SK-N-SH treated with all-trans-retinoic acid at 6 μM for 48 hours (cell line): ENCODE results near the gene RBM38.

ENCODE experiments used
- ATAC-seq: fragments of 200-7000 bp; cut with Tn5 transposase; 3 replicates; pipeline ENCODE4 v1.9.1; 2020; ENCODE audit warnings: mild to moderate bottlenecking, moderate library complexity
- ARNTL ChIP-seq: fragments of 450-650 bp; formaldehyde crosslinking; IDR thresholded peaks from 2 replicates; pipeline ENCODE4 v1.5.0; 2020; ENCODE audit warnings: low read depth, mild to moderate bottlenecking, moderate library complexity, borderline replicate concordance
- BACH2 ChIP-seq: fragments of 250-450 bp; sonication (Bioruptor Pico); IDR thresholded peaks from 2 replicates; pipeline ENCODE4 v1.9.0; 2021; ENCODE audit warnings: mild to moderate bottlenecking, borderline replicate concordance
- CREB5 ChIP-seq: fragments of 250-450 bp; sonication (Bioruptor Pico); IDR thresholded peaks from 2 replicates; pipeline ENCODE4 v1.5.1; 2020; ENCODE audit warnings: low read depth, mild to moderate bottlenecking, moderate library complexity
- CSDC2 ChIP-seq: fragments of 250-450 bp; sonication (Bioruptor Pico); IDR thresholded peaks from 2 replicates; pipeline ENCODE4 v1.5.0; 2020; ENCODE audit warnings: mild to moderate bottlenecking, moderate library complexity
- ESRRG ChIP-seq: fragments of 250-450 bp; sonication (Bioruptor Pico); IDR thresholded peaks from 2 replicates; pipeline ENCODE4 v1.6.1; 2021; ENCODE audit warnings: mild to moderate bottlenecking
- GLIS3 ChIP-seq: fragments of 250-450 bp; sonication (Bioruptor Pico); IDR thresholded peaks from 2 replicates; pipeline ENCODE4 v1.5.0; 2020; ENCODE audit warnings: mild to moderate bottlenecking, moderate library complexity
- ISL1 ChIP-seq: fragments of 250-450 bp; sonication (Bioruptor Pico); IDR thresholded peaks from 2 replicates; pipeline ENCODE4 v2.1.2; 2022; ENCODE audit warnings: mild to moderate bottlenecking, moderate library complexity
- OSR1 ChIP-seq: fragments of 250-450 bp; sonication (Bioruptor Pico); IDR thresholded peaks from 2 replicates; pipeline ENCODE4 v1.8.0; 2022; ENCODE audit warnings: moderate library complexity, mild to moderate bottlenecking, inconsistent platforms
- POU6F1 ChIP-seq: fragments of 250-450 bp; sonication (Bioruptor Pico); IDR thresholded peaks from 2 replicates; pipeline ENCODE4 v1.8.0; 2021; ENCODE audit warnings: low read depth, mild to moderate bottlenecking, moderate library complexity, borderline replicate concordance
- PPARA ChIP-seq: fragments of 250-450 bp; sonication (Bioruptor Pico); IDR thresholded peaks from 2 replicates; pipeline ENCODE4 v1.5.0; 2020; ENCODE audit warnings: mild to moderate bottlenecking, borderline replicate concordance
- TCF4 ChIP-seq: fragments of 250-450 bp; sonication (Bioruptor Pico); IDR thresholded peaks from 2 replicates; pipeline ENCODE4 v1.8.0; 2021; ENCODE audit warnings: mild to moderate bottlenecking, moderate library complexity, borderline replicate concordance
- TOX ChIP-seq: fragments of 250-450 bp; sonication (Bioruptor Pico); IDR thresholded peaks from 2 replicates; pipeline ENCODE4 v1.8.0; 2021; ENCODE audit warnings: mild to moderate bottlenecking, moderate library complexity, borderline replicate concordance
- ZC3H10 ChIP-seq: fragments of 250-450 bp; sonication (Bioruptor Pico); IDR thresholded peaks from 2 replicates; pipeline ENCODE4 v1.5.1; 2021; ENCODE audit warnings: mild to moderate bottlenecking, moderate library complexity
- ZFP3 ChIP-seq: fragments of 250-450 bp; sonication (Bioruptor Pico); IDR thresholded peaks from 2 replicates; pipeline ENCODE4 v1.5.0; 2020; ENCODE audit warnings: mild to moderate bottlenecking, moderate library complexity
- ZFP30 ChIP-seq: fragments of 450-650 bp; formaldehyde crosslinking; IDR thresholded peaks from 2 replicates; pipeline ENCODE4 v1.5.0; 2022; ENCODE audit warnings: mild to moderate bottlenecking, moderate library complexity
- ZNF8 ChIP-seq: fragments of 450-650 bp; formaldehyde crosslinking; IDR thresholded peaks from 2 replicates; pipeline ENCODE4 v1.5.0; 2020; ENCODE audit warnings: mild to moderate bottlenecking, moderate library complexity
- TF ChIP-seq, protein P1 (sequence below): fragments of 250-450 bp; sonication (Bioruptor Pico); IDR thresholded peaks from 2 replicates; pipeline ENCODE4 v1.5.0; 2020; ENCODE audit warnings: mild to moderate bottlenecking, moderate library complexity
- TF ChIP-seq, protein P2 (sequence below): fragments of 250-450 bp; sonication (Bioruptor Pico); IDR thresholded peaks from 2 replicates; pipeline ENCODE4 v1.5.1; 2021; ENCODE audit warnings: mild to moderate bottlenecking, moderate library complexity
- TF ChIP-seq, protein P3 (sequence below): fragments of 250-450 bp; sonication (Bioruptor Pico); IDR thresholded peaks from 2 replicates; pipeline ENCODE4 v1.8.0; 2020; ENCODE audit warnings: mild to moderate bottlenecking, moderate library complexity, borderline replicate concordance

RBM38 gene

GRCh38 chr20:57428324-57429158 lies 37.3 kb downstream of the RBM38 start:
- TF ChIP-seq POU6F1 (CRISPR knock-in tag) (no peak), ZFP30 (no peak), TOX (CRISPR knock-in tag) (no peak), ESRRG (CRISPR knock-in tag) (no peak), CSDC2 (CRISPR knock-in tag) (no peak), ISL1 (CRISPR knock-in tag) (no peak), BACH2 (no peak), ARNTL (CRISPR knock-in tag) (no peak), CREB5 (no peak), TCF4 (CRISPR knock-in tag) (no peak), ZC3H10 (no peak)
- TF ChIP-seq, protein P1, sequence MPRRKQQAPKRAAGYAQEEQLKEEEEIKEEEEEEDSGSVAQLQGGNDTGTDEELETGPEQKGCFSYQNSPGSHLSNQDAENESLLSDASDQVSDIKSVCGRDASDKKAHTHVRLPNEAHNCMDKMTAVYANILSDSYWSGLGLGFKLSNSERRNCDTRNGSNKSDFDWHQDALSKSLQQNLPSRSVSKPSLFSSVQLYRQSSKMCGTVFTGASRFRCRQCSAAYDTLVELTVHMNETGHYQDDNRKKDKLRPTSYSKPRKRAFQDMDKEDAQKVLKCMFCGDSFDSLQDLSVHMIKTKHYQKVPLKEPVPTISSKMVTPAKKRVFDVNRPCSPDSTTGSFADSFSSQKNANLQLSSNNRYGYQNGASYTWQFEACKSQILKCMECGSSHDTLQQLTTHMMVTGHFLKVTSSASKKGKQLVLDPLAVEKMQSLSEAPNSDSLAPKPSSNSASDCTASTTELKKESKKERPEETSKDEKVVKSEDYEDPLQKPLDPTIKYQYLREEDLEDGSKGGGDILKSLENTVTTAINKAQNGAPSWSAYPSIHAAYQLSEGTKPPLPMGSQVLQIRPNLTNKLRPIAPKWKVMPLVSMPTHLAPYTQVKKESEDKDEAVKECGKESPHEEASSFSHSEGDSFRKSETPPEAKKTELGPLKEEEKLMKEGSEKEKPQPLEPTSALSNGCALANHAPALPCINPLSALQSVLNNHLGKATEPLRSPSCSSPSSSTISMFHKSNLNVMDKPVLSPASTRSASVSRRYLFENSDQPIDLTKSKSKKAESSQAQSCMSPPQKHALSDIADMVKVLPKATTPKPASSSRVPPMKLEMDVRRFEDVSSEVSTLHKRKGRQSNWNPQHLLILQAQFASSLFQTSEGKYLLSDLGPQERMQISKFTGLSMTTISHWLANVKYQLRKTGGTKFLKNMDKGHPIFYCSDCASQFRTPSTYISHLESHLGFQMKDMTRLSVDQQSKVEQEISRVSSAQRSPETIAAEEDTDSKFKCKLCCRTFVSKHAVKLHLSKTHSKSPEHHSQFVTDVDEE (CRISPR knock-in tag): no peak
- TF ChIP-seq, protein P2, sequence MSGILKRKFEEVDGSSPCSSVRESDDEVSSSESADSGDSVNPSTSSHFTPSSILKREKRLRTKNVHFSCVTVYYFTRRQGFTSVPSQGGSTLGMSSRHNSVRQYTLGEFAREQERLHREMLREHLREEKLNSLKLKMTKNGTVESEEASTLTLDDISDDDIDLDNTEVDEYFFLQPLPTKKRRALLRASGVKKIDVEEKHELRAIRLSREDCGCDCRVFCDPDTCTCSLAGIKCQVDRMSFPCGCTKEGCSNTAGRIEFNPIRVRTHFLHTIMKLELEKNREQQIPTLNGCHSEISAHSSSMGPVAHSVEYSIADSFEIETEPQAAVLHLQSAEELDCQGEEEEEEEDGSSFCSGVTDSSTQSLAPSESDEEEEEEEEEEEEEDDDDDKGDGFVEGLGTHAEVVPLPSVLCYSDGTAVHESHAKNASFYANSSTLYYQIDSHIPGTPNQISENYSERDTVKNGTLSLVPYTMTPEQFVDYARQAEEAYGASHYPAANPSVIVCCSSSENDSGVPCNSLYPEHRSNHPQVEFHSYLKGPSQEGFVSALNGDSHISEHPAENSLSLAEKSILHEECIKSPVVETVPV (CRISPR knock-in tag): no peak
- no peak for ATAC-seq

- TF ChIP-seq ISL1 (CRISPR knock-in tag) (no peak), PPARA (CRISPR knock-in tag) (no peak), POU6F1 (CRISPR knock-in tag) (no peak), ZC3H10 (no peak), ZNF8 (CRISPR knock-in tag) (no peak), CREB5 (no peak), TOX (CRISPR knock-in tag) (no peak), GLIS3 (CRISPR knock-in tag) (no peak), ZFP3 (CRISPR knock-in tag) (no peak), TCF4 (CRISPR knock-in tag) (no peak), OSR1 (no peak)
- TF ChIP-seq, protein P3, sequence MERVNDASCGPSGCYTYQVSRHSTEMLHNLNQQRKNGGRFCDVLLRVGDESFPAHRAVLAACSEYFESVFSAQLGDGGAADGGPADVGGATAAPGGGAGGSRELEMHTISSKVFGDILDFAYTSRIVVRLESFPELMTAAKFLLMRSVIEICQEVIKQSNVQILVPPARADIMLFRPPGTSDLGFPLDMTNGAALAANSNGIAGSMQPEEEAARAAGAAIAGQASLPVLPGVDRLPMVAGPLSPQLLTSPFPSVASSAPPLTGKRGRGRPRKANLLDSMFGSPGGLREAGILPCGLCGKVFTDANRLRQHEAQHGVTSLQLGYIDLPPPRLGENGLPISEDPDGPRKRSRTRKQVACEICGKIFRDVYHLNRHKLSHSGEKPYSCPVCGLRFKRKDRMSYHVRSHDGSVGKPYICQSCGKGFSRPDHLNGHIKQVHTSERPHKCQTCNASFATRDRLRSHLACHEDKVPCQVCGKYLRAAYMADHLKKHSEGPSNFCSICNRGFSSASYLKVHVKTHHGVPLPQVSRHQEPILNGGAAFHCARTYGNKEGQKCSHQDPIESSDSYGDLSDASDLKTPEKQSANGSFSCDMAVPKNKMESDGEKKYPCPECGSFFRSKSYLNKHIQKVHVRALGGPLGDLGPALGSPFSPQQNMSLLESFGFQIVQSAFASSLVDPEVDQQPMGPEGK (CRISPR knock-in tag): no peak
- TF ChIP-seq, protein P2 (CRISPR knock-in tag): no peak
- no peak for ATAC-seq
Measured at GRCh38 chr20:57429159-57429496, 37.9 kb downstream of the RBM38 start.
